H1 (cell line): ENCODE data around the gene TAAR1. TPM values are rescaled to one million over a fixed set of nuclear protein-coding genes. Genes with fewer than 3 reads are reported as not detected.

ENCODE experiments used
- ATF2 ChIP-seq: IDR thresholded peaks from 2 replicates; pipeline ENCODE4 v1.6.1; 2012; ENCODE audit warnings: low read length, inconsistent platforms
- BACH1 ChIP-seq: IDR thresholded peaks from 2 replicates; pipeline ENCODE4 v1.6.1; 2012; ENCODE audit warnings: low read length, improper control_type of control experiment
- CREB1 ChIP-seq: IDR thresholded peaks from 2 replicates; pipeline ENCODE4 v1.6.1; 2012; ENCODE audit warnings: inconsistent platforms
- CTCF ChIP-seq, 3 experiments: IDR thresholded peaks; 1 replicate in 2 of 3; 2 replicates in 1 of 3; pipeline versions ENCODE4 v1.5.1 to v1.6.1; 2011; ENCODE audit warnings: low read length in 3 of 3, mild to moderate bottlenecking in 3 of 3, inconsistent platforms in 2 of 3, low read depth in 1 of 3, moderate library complexity in 1 of 3; ENCODE audit not compliant: insufficient read depth in 1 of 3; ENCODE audit errors: control extremely low read depth in 1 of 3
- SP1 ChIP-seq: IDR thresholded peaks from 2 replicates; pipeline ENCODE4 v1.6.1; 2011; ENCODE audit warnings: low read depth, low read length
- polyA plus RNA-seq, 7 experiments: library from polyadenylated mRNA; depleted of rRNA in 3 of 7; stranded (reverse) in 5 of 7; unstranded in 2 of 7; fragments of >200 nt in 5 of 7; fragments of 200-250 nt in 2 of 7; gene quantifications; 1 replicate in 5 of 7; 2 replicates in 1 of 7; 4 replicates in 1 of 7; pipeline versions ENCODE4 v1.2.1 to v1.2.3, GENCODE V29; 2011 to 2013; ENCODE audit warnings: missing spikeins in 2 of 7, mixed read lengths in 2 of 7
- total RNA-seq: library from RNA; stranded (reverse); fragmentation: NEBNext Ultra II Directional; extraction: Animal tissue kit (Norgen Biotek cat#: 25700); gene quantifications from 2 replicates; pipeline ENCODE4 v1.2.1, GENCODE V29; 2021

The TAAR1 gene
- total and polyA plus RNA-seq, 2 of the 8 experiments (the other 6 are each of a cell fraction or from before 2014, with no cell fraction given), result not detected

DNA sequence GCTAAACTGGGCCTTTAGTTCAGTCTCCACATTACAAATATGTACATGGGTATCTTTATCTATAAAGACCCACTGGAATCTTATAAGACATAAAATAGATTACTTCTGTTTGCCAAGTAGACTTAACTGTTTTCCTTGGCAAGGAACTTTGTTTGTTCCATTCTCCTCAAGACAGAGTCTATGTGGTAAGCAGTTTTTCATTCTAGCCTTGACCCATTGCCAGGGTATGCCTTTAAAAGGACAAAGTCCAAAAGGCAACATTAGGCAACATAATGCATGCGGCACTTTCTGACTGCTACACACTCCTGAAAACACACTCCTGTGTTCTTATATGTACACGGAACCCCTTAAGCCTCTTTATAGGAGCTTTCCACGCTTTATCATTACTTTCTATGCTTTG lies 34.5 kb upstream of the TAAR1 start (continued):
- TF ChIP-seq BACH1, result no peak
- TF ChIP-seq SP1, result no peak
- no peak for TF ChIP-seq CTCF (IDR thresholded peaks at IDR 0.05; ENCODE audit: control extremely low read depth in 1 of 3, insufficient read depth in 1 of 3, low read depth in 1 of 3, low read length in 3 of 3)
- TF ChIP-seq CREB1, result no peak
- no peak for TF ChIP-seq ATF2
